NCI-H1930 (cell line): ENCODE results near the gene HIP1.
"Not testable (repeated sequence)": the region's sequence is repeated elsewhere in the genome, so short reads cannot be mapped to it uniquely, and the experiment has no call there.

Experiments used
- DNase-seq, 2 experiments: peaks; one replicate each; lab custom pipeline; 2025; lab: John Stamatoyannopoulos, UW

The HIP1 gene

DNA sequence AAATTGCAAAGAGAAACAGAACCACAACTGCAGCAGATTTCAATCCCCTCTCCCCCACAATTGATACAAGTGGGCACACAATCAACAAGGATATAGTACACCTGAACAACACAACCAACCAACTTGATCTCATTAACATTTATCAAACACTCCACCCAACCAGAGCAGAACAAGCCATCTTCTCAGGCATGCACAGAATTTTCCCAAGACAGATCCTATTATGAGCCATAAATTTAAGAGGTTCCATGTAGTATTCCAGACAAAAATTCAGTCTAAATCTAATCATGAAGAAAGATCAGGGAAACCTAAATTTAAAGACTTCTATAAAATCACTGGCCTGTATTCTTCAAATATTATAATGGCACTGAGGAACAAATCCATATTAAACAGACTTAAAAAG is 217.0 kb downstream of the HIP1 start:
- not testable (repeated sequence) for DNase-seq

DNA sequence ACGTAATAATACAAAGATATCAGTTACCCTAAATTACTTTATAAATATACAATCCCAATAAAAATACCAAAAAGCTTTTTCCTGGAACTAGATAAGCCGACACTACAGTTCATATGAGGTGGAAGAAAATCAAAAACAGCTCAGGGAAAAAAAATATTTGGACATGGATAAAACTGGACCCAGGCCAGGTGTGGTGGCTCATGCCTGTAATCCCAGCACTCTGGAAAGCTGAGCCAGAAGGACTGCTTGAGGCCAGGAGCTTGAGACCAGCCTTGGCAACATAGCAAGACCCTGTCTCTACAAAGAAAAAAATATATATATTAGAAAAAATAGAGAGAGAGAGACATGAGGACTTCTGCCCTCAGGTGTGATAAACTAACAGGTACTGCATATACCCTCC is 219.9 kb downstream of the HIP1 start:
- not testable (repeated sequence) for DNase-seq

DNA sequence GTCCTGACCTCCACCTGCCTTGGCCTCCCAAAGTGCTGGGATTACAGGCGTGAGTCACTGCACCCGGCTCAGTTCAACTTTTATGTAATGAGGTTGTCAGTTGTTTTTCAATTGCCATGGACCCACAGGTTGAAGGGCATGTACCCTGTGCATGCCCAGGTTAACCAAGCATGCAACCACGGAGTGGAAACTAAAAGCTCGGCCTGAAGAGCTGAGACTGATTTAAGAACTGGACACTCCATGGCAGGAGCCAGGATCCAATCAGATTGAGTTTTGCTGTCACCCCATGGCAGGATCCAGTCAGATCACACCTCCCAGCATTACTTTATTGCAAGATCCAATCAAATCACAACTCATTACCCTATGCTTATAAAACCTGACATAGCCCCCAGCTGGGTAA is 229.7 kb downstream of the HIP1 start:
- not testable (repeated sequence) for DNase-seq

DNA sequence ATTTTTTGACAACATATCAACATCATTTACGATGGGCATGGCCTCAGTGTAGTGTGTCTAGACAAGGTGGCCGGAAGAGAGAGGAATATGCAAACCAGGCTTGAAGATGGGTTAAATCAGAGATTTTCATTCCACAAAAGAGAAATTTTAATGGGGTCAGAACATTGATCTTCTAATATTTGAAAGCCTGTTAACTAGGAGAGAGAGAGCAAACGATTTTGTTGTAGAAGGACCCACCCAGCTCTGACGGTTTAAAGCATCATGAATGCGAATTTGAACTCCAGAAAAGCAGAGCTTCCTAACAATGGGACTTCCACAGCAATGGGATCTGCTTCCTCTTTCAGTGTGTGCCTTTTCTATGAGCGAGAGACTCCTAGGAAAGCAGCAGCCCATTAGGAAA is 246.7 kb downstream of the HIP1 start, which contains the start of gene SPDYE5:
SPDYE5 (plus strand) TSS at position 301 of the 400 bp plus-strand sequence. CDS start 1,728 bp downstream, outside the sequence.
- DNase-seq = not testable (repeated sequence)

DNA sequence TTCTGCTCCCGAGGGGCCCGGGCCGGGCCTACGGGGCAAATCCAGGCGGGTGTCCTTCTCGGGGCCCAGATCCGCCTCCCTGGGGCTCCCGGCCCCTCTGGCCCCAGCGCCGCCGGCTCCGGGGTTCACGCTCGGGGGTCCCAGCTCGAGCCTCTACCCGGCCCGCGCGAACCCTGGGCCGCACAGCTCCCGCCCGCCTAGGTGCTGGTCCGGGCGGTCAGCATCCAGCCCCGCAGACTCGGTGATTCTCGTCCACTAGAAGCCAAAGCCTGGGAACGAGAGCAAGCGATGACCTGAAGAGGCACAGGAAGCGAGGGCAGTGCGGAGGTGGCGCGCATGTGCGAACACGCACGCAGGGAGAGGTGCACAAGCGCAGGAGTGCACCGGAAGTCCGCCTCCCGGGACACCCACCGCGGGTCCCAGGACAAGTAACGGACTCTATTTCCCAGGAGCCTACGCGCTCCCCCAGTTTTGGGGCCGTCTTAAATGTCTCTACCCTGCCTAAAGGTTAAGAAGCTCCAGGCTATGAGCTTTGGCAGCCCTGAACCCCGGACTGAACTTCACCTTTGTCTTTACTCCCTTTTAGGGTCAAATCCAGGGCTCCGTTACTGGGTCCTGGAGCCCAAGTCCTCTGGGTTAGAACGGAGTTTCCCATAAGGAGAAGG is 252.6 kb downstream of the HIP1 start, which contains the start of gene POM121C:
POM121C (minus strand) TSS at position 321 of the 665 bp plus-strand sequence. CDS start 44,803 bp downstream, outside the sequence.
- peak; percentile 82 to 86 for DNase-seq

DNA sequence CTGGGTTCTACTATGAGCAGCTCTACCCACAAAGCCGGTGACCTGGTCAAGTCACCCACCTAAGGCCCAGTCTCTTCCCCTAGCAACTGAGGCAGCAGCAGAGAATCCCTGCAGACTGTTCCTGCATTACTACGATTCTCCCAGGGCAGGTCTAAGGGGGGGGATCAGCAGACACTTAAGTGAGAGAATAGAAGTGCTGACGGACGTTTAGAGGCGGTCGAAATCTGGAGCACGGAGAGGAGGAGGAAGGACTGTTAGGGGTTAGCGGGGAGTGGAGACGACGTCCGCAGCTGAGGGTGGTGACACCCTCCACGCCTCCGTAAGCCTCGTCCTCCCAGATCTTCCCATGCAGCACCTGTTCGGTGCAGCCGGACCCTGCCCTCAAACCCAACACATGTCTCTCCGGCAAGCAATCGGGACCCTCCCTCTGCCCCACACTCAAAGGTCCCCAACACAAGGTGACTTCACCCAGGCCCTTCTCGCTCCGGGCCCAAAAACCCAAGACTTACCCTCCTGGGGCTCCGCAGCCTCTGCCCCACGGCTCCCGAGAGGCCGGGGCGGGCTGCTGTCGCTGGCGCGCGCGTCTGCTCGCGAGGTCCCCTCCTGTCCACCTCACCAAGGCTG is 253.3 kb downstream of the HIP1 start:
- not testable (repeated sequence) for DNase-seq
